ENCODE measurements around the gene ACSM4.
"Not testable (repeated sequence)": the region's sequence is repeated elsewhere in the genome, so short reads cannot be mapped to it uniquely, and the experiment has no call there.

ACSM4 gene, protein sequence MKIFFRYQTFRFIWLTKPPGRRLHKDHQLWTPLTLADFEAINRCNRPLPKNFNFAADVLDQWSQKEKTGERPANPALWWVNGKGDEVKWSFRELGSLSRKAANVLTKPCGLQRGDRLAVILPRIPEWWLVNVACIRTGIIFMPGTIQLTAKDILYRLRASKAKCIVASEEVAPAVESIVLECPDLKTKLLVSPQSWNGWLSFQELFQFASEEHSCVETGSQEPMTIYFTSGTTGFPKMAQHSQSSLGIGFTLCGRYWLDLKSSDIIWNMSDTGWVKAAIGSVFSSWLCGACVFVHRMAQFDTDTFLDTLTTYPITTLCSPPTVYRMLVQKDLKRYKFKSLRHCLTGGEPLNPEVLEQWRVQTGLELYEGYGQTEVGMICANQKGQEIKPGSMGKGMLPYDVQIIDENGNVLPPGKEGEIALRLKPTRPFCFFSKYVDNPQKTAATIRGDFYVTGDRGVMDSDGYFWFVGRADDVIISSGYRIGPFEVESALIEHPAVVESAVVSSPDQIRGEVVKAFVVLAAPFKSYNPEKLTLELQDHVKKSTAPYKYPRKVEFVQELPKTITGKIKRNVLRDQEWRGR

DNA sequence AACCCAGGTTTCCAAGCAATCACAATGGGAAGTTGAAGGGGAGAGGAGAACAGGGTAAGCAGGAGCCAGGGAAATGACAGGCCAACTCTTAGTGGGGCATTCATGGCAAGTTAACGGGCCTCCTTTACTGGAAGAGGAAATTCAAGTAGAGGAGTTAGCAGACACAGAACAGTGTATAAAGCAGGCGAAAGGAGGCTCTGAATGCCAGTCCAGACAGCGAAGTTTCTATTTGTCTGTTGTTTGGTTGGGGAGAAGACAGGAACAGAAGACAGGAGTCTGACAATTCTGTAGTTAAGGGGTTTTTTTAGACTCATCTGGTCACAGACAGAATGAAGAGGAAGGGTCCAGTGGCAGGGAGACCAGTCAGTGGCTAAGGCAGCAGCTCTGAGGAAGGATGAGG, at the start of gene ACSM4:
Gene ACSM4 (plus strand): TSS at position 301 of the 400 bp plus-strand sequence. CDS start 260 bp downstream, outside the sequence.
- no peak for DNase-seq (ENCODE audit: low spot score)

DNA sequence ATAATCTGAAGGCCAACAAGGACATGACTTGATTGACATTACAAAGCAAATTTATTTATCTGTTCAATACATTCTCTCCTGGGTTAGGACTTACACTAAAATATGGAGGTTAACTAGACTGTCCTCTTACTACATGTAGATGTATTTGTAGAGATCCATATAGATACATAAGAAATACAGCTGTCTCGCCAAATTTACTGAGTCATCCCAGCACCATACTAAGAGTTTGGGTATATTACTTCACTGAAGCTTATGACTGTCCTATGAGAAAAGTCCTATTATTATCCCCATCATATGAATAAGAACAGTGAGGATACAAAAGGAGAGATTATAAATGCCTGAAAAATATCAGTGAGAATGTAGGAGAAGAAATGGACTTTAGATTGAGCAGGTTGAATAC, 44.8 kb upstream of the ACSM4 start:
- no peak for DNase-seq (ENCODE audit: low spot score)

DNA sequence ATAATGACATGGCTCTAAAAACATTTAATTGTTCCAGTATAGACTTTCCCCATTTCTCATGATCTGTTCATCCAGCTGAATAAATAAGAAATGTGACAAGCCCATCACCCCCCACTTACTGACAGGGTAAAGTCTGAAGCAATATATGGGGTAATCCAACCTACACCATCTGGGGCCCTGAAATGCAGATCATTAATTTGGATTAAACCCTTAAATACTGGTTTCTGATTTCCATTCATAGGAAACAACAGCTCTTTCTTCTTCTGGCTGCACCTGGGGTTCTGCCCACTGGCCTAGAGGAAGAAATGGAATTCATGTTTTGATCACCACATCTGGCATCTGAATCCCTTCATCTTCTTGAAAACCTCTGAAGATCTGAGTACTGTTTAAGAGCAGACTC, 39.3 kb upstream of the ACSM4 start:
- no peak for DNase-seq (ENCODE audit: low spot score)

DNA sequence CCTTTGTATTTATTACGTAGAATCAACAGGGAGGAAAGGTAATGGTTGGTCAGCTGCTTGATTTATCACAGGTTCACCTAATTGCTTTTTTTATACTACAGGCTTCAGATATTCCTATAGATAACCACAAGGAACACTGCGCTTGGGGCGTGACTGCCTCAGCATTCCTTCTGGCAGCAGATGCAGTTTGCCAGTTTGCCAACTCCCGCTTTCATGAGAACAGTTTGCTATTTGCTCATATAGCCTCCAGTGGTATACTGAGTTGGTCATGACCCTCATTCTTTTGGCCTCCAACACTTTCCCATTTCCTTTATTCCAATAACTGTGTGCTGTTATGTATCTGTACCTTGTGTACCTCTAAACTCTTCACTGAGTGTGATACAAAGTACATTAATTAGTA, 38.6 kb upstream of the ACSM4 start:
- no peak for DNase-seq (ENCODE audit: low spot score)

DNA sequence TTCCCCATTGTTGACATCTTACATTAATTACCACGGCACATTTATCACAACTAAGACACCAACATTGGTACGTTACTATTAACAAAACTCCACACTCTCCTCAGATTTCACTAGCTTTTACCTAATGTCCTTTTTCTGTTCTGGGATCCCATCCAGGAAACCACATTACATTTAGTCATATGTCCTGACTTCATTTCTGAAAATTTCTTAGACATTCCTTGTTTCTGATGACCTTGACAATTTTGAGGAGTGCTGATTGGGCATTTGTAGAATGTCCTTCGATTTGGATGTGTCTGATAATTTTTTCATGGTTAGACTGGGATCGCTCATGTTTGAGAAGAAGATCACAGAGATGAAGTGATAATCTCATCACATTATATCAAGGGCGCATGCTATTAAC, 34.6 kb upstream of the ACSM4 start:
- no peak for DNase-seq (ENCODE audit: low spot score)

DNA sequence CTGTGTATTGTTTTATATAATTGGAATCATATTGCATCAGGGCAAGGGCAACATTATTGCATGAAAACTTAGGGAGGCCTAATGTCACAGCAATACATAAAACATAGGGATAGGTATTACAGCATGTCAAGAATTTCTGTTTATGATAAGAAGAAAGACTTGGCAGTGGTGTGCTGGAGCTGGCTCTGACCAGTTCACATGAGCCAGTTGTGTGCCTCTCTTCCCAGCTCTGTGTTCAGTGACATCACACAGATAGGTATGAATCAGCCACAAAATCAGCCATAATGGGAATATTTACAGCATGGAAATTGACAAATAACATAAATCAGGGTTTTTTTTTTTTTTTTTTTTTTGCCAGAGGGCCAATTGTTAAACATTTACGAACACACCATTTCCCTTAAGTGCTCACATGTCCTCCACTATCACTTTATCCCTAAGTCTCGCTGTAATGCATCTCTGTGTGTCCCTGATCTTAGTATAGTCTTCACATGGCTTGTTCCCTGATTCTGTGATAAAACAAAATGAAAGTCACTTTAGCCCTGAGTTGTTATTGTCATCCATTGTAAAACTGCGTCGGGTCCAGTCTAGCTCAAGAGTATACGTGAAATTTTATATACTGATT, 31.9 kb upstream of the ACSM4 start:
- no peak for DNase-seq (ENCODE audit: low spot score)

DNA sequence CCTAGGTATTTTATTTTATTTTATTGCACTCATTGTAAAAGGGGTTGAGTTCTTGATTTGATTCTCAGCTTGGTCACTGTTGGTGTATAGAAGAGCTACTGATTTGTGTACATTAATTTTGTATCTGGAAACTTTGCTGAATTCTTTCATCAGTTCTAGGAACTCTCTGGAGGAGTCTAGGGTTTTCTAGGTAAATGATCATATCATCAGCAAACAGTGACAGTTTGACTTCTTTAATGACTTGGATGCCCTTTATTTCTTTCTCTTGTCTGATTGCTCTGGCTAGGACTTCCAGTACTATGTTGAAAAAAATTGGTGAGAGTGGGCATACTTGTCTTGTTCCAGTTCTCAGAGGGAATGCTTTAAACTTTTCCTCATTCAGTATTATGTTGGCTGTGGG, 28.4 kb upstream of the ACSM4 start:
- not testable (repeated sequence) for DNase-seq (ENCODE audit: low spot score)

DNA sequence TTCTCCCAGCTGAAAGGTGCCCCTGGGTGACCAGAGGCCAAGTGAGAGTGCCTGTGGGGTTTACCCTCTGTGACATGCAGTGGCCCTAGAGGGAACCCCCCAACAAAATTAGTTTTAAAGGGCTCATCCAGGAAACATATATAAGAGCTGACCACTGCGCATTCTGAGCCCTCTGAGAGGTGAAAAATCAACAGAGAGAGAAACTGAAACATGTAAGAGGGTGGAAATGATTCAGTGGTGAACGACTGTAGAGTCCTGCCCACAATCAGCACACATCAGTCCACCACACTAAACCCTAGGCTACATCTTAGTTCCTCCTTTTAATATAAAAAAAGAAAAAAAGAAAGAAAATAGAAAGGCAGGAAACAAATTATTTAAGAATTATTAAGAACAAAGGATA, 21.0 kb upstream of the ACSM4 start:
- no peak for DNase-seq (ENCODE audit: low spot score)

DNA sequence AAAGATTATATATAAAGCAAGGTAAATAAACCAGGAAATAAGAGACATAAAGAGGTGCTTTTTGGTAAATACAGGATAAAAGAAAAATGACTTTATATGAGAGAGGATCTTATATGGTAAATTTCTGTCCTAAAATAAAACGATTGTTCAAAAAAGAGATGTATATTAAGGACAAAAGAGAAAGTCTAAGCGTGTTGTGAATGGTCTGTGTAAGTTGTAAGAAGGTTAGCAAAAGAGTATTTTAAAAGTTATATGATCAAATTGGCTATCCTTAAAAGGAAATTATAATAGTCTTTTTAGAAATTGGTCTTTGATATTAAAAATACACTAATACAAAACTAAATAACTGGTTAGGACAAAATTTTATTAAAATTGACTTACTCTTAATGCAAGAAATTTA, 14.1 kb upstream of the ACSM4 start:
- DNase-seq (ENCODE audit: low spot score): no peak

DNA sequence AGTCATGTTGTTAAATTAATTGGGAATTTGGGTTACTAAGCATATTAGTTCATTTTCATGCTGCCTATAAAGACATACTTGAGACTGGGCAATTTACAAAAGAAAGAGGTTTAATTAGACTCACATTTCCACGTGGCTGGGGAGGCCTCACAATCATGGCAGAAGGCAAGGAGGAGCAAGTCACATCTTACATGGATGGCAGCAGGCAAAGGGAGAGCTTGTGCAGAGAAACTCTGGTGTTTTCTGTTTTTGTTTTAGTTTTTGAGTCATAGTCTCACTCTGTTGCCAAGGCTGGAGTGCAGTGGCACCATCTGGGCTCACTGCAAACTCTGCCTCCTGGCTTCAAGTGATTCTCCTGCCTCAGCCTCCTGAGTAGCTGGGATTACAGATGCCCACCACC, 13.3 kb upstream of the ACSM4 start:
- not testable (repeated sequence) for DNase-seq (ENCODE audit: low spot score)

DNA sequence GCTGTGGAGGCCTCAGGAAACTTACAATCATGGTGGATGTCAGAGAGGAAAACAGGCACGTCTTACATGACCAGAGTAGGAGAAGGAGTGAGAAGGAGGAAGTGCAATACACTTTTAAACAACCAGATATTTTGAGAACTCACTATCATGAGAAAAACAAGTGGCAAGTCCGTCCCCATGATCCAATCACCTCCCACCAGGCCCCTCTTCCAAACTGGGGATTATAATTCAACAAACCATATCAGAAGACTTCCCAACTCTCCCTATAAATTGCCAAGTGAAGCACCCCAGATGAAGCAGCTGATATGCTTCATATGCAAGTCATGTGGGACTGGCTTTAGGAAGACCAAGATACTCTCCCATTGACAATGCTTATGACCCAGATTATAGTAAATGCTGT, 11.6 kb upstream of the ACSM4 start:
- no peak for DNase-seq (ENCODE audit: low spot score)

DNA sequence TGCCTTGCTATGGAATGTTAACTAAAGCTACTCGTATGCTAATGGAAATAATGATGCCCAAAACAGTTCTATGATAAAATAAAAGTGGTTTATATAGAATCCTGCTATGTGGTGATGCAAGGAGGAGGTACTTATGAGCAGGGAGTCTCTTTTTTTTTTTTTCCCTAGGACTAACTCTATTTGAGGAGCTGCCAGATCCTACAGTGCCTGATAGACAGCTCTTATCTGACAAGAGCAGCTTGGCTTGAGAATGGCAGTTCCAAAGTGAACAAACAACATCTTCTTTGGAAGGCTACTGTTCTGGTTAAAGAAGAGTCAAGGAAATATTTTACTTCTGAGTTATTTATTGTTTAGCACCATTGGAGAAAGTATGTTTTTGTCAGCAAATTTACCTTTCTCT, 10.2 kb upstream of the ACSM4 start:
- no peak for DNase-seq (ENCODE audit: low spot score)

DNA sequence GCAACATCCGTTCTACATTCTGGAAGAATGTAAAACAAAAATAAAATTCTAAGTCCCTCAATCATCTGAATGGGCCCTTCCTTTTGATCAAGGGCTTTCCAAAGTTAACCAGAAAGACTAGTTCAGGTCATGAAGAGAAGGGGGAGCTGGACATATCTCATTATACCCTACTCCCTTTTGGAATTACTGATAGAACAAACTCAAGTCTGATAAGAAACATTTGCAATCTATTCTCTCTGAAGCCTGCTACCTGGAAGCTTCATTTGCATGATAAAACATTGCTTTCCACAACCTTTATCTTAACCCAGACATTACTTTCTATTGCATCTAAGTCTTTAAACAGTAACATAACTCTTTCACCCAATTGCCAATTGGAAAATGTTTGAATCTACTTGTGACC, 8.3 kb upstream of the ACSM4 start:
- no peak for DNase-seq (ENCODE audit: low spot score)

DNA sequence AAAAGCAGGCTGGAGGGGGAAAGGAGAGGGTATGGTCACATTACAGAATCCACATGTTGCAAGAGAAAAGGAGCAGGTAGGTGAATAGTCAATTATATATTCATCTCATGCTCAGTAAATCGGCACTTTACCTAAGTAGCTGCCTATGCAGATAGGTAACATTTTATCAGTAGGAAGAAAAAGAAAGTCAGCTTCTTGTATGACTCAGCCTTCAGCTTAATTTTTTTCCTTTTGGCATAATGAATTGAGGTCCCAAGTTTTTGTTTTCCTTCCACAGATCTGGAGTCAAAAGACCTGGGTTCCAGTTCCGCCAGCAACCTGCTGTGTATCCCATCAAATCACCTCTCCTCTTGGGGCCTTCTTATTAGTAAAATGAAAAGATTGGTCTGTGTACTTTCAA, 6.0 kb upstream of the ACSM4 start:
- DNase-seq (ENCODE audit: low spot score): no peak

DNA sequence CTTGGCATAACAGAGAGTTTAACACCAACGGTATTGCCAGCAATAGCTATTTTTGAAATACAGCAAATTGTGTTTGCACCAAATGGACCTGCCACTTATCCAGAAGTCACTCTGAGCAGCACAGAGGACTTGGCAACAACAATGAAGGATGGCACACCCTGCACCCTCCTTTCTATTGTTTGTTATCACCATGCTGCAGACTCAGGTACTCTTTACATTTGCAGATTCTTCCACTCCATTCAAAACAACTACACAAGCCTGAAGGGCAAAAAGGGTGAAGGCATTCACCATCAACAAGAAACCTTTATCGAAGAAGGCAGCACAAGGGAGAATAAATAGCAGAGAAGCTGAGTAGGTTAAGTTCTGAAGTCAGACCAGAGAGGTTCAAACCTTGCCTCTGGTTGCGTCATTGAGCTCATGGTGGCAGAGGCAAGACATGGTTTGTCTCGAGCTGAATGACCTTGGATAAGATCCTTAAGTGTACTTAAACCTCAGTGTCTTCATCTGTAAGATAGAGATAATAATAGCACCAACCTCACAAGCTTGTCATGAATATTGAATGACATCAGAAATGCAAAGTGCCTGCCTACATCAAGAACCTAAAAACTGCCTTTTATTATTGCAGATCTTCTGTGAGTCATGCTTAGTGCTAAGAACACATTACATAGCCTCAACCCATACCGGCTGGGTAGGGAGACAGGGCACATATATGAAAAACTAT, 1.4 kb upstream of the ACSM4 start:
- no peak for DNase-seq (ENCODE audit: low spot score)

DNA sequence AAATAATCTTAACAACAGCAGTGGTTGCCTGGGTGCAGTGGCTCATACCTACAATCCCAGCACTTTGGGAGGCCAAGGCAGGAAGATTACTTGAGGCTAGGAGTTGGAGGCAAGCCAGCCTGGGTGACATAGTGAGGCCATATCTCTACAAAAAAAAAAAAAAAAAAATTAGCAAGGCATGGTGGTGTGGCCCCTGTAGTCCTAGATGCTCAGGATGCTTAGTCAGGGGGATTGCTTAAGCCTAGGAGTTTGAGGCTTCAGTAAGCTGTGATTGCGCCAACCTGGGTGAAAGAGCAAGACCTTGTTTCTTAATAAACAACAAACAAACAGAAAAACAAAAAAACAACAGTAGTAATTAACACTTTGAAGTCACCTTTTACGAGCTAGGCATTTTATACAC, 642 bp upstream of the ACSM4 start:
- DNase-seq (ENCODE audit: low spot score): no peak

DNA sequence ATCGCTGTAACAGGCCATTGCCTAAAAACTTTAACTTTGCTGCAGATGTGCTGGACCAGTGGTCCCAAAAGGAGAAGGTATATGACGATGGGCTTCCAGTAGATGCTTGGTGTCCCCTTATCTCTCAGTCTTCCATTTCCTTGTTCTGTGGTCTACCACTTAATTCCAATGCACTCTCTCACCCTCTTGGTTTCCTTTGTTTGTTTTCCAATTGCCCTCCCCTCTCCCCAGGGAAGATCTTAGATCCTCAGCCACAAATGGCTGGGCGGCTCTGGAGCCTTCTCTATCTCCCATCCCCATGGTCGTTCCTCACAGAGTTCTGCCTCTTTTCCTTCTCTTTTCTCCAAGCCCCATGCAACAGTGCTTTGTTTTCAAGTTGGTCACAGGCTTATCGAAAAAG, 584 bp downstream of the ACSM4 start:
- no peak for DNase-seq (ENCODE audit: low spot score)

DNA sequence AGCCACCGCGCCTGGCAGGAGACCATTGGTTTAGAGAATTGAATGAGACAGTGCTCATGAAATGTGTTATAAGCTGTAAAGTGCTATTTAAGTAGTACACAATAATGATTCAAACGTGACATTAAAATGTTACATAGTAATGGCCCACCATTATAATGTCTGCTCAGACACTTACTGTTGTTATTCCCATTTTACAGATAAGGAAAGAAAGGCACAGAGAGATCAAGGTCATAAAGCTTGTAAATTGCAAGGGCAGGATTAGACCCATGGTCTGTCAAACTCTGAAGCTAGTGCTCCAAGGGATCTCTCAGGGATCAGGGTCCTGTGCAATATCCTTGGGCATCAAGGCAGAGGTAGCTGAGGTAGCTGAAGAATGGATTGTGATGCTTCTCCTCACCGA, 6.2 kb downstream of the ACSM4 start:
- DNase-seq (ENCODE audit: low spot score): no peak

DNA sequence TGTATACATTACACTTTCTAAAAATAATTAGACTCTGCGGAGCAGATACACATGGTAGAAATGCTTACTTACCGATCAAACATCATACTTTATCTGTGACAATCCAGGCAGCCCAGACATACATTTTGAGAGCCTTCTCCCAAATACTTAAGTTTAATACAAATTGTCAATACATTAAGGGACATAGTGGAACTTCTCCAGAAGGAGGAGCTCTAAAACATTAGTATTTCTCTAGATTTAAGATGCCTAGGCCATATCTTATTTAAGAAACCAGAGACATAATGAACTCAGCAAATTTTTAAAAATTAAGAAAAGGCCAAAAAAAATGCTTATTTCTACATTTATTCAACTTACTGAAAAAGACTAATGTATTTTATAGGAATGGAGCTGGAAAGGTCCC, 16.1 kb downstream of the ACSM4 start:
- DNase-seq (ENCODE audit: low spot score): no peak

DNA sequence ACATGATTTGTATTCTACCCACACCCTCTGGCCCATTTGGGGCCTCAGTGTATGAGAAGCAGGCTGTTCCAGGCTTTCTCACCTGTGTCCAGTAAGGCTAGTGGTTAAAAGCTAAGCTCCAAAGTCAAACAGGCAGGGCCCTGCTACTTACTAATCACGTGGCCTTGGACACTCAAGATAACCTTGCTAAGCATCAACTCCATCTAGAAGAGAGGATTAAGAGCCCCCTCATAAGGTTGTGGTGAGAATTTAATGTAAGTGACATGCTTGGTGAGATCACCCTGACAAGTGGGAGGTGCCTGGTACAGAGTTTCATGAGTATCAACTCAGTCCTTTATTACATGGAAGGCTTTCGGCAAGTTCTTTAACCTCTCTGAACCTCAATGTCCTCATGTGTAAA, 17.8 kb downstream of the ACSM4 start:
- no peak for DNase-seq (ENCODE audit: low spot score)

DNA sequence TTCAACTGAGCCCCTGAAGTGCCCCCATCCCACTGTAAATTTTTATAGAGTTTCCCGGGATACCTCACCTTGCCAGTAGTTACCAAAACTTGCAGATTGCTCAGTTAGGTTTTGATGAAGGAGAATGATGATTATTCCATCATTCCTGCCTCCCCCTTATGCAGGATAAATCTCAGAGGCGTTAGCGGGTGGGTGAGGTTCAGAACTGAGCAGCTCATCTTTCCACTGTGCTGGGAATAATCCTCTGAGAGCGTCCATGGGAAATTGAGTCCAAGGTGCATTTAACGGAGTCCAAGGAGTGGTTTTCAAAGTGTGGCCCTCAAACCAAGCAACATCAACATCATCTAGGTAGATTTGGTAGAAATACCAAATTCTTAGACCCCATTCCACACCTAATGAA, 18.7 kb downstream of the ACSM4 start:
- DNase-seq (ENCODE audit: low spot score): no peak

DNA sequence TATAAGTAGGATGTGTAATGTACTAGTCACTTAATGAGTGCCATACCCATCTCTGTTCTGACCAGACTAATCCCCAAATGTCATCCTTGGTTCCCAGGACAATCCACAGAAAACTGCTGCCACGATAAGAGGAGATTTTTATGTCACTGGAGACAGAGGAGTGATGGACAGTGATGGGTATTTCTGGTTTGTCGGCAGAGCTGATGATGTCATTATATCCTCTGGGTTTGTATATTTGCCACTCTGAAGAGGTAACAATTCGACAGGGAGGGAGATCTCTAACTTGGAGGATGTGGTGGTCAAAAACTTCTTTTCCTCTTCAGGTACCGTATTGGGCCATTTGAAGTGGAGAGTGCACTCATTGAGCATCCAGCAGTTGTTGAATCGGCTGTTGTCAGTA, 20.3 kb downstream of the ACSM4 start:
- no peak for DNase-seq (ENCODE audit: low spot score)

DNA sequence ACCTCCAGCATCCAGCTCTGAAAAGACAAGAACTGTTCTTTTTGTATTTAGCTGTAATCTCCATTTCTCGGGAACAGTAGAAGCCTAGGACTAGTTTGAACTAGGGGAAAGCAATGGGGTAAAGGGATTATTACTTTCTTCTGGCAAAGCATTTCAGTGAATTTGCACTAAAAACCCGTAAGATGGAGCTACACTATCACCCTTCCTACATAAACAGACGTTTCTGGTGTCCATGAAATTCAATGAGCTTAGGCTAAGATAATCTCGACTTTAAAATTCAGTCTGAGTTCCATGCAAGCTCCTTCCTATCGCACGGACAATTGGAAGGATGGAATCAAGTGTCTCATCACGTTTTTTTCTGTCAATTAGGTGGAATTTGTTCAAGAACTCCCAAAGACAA, 24.0 kb downstream of the ACSM4 start:
- DNase-seq (ENCODE audit: low spot score): no peak
